Osteoblast (primary cell): ENCODE data around the gene CCNL2. TPM values are rescaled to one million over a fixed set of nuclear protein-coding genes. Genes with fewer than 3 reads are reported as not detected.
A peak's percentile ranks its signal among the peaks of the same experiment; 100 is the strongest.
"Not testable (repeated sequence)": the region's sequence is repeated elsewhere in the genome, so short reads cannot be mapped to it uniquely, and the experiment has no call there.

Experiments used
- DNase-seq: peaks from one replicate; pipeline ENCODE4 v3.0.0; 2011; ENCODE audit warnings: low spot score, mixed read lengths; ENCODE audit not compliant: insufficient read length; ENCODE audit errors: missing footprints
- H2AFZ ChIP-seq: 2 replicates; pipeline ENCODE4 v1.6.0; 2011; ENCODE audit warnings: mild to moderate bottlenecking, low read length
- H3K27ac ChIP-seq: 2 replicates; pipeline ENCODE4 v1.5.1; 2011; ENCODE audit warnings: mild to moderate bottlenecking, low read depth, low read length, moderate library complexity
- H3K27me3 ChIP-seq: 2 replicates; pipeline ENCODE4 v1.6.0; 2012; ENCODE audit warnings: mild to moderate bottlenecking, control low read depth, inconsistent platforms, low read length, moderate library complexity; ENCODE audit not compliant: insufficient read depth
- H3K36me3 ChIP-seq: 2 replicates; pipeline ENCODE4 v1.5.1; 2011; ENCODE audit warnings: mild to moderate bottlenecking, low read length, control low read depth, moderate library complexity; ENCODE audit not compliant: insufficient read depth
- H3K4me1 ChIP-seq: 2 replicates; pipeline ENCODE4 v1.5.1; 2011; ENCODE audit warnings: mild to moderate bottlenecking, low read length, control low read depth, moderate library complexity; ENCODE audit not compliant: insufficient read depth
- H3K4me2 ChIP-seq: 2 replicates; pipeline ENCODE4 v1.6.0; 2011; ENCODE audit warnings: mild to moderate bottlenecking, low read length; ENCODE audit not compliant: insufficient read depth
- H3K4me3 ChIP-seq: fragments of 200-600 bp; sonication (generic); 3 replicates; pipeline ENCODE4 v1.5.1; 2012; ENCODE audit warnings: mild to moderate bottlenecking, low read length, inconsistent platforms; ENCODE audit not compliant: insufficient read depth
- H3K79me2 ChIP-seq: 2 replicates; pipeline ENCODE4 v1.6.0; 2012; ENCODE audit warnings: mild to moderate bottlenecking, low read length, control low read depth, inconsistent platforms; ENCODE audit not compliant: insufficient read depth
- H3K9me3 ChIP-seq: 2 replicates; pipeline ENCODE4 v1.5.1; 2011; ENCODE audit warnings: low read depth, low read length, control low read depth
- H4K20me1 ChIP-seq: 2 replicates; pipeline ENCODE4 v1.6.0; 2012; ENCODE audit warnings: mild to moderate bottlenecking, low read length, control low read depth; ENCODE audit not compliant: insufficient read depth
- total RNA-seq: library from RNA; depleted of rRNA; stranded (reverse); fragments of >200 nt; gene quantifications from 2 replicates; pipeline ENCODE4 v1.2.3, GENCODE V29; 2012
- TF ChIP-seq, protein P1 (sequence below): IDR thresholded peaks from 2 replicates; pipeline ENCODE4 v1.5.1; 2011; ENCODE audit warnings: mild to moderate bottlenecking, low read depth, low read length, moderate library complexity; ENCODE audit errors: extremely low read depth

Gene CCNL2
- total RNA-seq, 1 donor, result 138 TPM

DNA sequence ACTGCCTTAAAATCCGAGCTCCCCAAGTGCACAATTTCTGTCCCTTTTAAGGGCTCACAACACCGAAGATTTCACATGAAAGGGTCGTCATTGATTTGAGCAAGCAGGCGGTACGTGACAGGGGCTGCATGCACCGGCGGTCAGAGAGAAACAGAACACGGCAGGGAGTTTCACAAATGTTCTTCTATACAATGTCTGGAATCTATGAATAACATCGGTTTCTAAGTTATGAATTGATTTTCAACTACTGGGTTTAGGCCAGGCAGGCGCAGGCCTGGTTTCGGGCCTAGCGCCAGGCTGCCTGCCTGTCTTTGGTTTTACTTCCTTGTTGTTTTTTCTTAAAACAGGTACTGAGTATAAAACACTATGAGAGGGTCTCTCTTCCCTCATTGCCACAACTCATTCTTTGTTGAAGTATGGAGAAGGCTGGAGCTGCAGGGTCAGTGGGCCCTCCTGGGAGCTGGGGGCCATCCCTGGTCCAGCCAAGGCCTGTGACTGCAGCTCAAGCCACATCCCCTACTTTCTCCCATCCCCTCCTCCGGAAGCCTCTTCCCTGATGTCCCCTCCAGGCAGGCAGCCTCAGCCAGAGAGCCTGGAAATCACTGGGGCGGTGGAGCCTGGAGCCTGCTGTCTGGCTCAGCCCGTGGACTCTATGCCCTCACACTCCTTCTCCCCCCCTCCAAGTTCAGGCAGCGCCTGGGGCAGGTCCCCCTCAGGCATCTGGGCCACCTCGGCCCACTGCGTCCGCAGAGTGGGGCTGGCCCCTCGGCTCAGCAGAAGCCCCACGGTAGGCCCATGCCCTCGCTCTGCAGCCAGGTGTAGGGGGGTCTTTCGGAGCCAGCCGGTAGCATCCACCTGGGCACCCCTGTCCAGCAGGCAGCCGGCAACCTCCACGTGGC lies 19.6 kb upstream of the CCNL2 start:
- no peak overlapping the region for H2AFZ ChIP-seq
- H4K20me1 ChIP-seq, result no peaks in the 10 kb centered on the region
- TF ChIP-seq, protein P1, sequence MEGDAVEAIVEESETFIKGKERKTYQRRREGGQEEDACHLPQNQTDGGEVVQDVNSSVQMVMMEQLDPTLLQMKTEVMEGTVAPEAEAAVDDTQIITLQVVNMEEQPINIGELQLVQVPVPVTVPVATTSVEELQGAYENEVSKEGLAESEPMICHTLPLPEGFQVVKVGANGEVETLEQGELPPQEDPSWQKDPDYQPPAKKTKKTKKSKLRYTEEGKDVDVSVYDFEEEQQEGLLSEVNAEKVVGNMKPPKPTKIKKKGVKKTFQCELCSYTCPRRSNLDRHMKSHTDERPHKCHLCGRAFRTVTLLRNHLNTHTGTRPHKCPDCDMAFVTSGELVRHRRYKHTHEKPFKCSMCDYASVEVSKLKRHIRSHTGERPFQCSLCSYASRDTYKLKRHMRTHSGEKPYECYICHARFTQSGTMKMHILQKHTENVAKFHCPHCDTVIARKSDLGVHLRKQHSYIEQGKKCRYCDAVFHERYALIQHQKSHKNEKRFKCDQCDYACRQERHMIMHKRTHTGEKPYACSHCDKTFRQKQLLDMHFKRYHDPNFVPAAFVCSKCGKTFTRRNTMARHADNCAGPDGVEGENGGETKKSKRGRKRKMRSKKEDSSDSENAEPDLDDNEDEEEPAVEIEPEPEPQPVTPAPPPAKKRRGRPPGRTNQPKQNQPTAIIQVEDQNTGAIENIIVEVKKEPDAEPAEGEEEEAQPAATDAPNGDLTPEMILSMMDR, result no peak
- H3K4me1 ChIP-seq, result peaks cover 7% of the 10 kb centered on the region
- H3K27me3 ChIP-seq, result no peaks in the 10 kb centered on the region
- DNase-seq, result peak; percentile 83
- H3K4me2 ChIP-seq, result no peak overlapping the region
- no peaks in the 10 kb centered on the region for H3K79me2 ChIP-seq
- H3K9me3 ChIP-seq, result no peaks in the 10 kb centered on the region
- no peaks in the 10 kb centered on the region for H3K36me3 ChIP-seq
- no peak overlapping the region for H3K4me3 ChIP-seq
- no peak overlapping the region for H3K27ac ChIP-seq

DNA sequence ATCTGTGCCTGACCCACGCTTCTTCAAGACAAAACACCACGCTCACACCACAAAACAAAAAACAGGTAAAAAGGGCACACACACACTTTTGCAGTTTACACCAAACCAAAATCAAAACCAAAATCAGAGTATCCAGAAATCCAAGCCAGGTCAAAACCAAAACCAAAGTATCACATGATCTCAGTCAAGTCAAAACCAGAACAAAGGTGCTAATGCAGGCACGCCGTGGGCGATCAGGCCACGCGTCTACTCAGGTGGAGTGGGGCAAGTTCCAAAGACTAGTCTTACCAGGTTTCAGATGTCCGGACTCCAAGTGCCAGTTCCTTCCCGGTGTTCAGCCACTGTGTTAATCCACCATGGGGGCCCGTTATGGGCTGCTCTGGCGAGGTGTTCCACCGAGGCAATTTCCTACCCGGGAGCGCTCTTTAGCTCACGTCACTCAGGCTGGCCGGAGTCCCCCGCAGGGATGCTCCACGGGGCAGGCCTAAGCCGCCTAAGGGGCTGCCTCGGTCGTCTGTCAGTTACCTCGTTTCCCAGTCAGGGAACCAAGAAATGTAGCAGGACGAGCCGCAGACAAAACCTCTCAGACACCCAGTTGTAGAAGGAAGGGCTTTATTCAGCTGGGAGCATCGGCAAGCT lies 18.8 kb upstream of the CCNL2 start:
- H3K79me2 ChIP-seq, H3K4me1 ChIP-seq, H2AFZ ChIP-seq, H3K4me2 ChIP-seq, H3K27ac ChIP-seq, H3K36me3 ChIP-seq, H3K4me3 ChIP-seq, H3K27me3 ChIP-seq, H4K20me1 ChIP-seq, DNase-seq, H3K9me3 ChIP-seq: not testable (repeated sequence)

DNA sequence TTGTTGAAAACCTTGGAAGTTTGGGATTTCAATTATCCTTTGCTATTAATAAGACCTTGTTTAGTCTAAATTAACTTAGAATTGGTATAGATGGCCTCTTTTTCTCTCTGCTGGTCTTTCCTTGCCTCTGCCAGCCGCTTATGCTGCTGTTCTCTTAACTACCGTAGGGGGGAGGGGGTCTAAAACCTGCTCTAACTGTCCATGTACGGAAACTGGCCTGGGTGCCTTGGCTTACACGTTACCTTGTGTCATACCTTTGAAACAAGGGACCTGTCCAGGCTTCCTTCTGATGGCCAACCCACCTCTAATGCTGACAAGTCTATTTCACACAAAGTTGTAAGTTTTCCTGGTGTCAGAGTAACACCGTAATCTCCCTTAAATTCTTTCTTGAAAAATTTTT lies 18.3 kb upstream of the CCNL2 start:
- DNase-seq, result peak; percentile 42
- not testable (repeated sequence) for H3K27me3 ChIP-seq, H3K4me3 ChIP-seq, H3K27ac ChIP-seq, H4K20me1 ChIP-seq, H3K79me2 ChIP-seq, H2AFZ ChIP-seq, H3K4me1 ChIP-seq, H3K4me2 ChIP-seq, H3K36me3 ChIP-seq, H3K9me3 ChIP-seq

DNA sequence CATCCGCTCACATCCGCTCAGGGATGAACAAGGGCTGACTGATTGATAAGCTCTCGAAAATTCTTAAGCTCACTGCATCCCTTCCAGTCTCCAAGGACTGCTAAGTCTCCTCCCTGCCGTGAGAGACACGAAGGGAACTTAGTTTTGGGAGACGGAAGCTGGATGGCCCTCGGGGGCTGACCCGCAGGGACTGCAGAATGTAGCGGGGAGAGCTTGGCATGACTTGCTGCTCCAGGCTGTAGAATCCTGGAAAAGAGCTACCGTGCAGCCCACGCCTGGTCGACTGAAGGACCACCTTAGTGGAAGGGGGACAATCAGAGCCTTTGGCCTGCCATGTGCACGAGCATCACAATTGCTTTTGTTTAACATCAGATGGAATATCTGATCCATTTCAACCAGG lies 16.6 kb upstream of the CCNL2 start:
- DNase-seq, result peak; percentile 25
- Histone ChIP-seq H3K9me3 (no peaks in the 10 kb centered on the region), H3K4me3 (no peak overlapping the region), H3K4me2 (no peak overlapping the region), H4K20me1 (no peaks in the 10 kb centered on the region), H3K79me2 (no peaks in the 10 kb centered on the region), H3K27ac (no peak overlapping the region), H3K4me1 (no peaks in the 10 kb centered on the region), H2AFZ (no peak overlapping the region), H3K36me3 (no peaks in the 10 kb centered on the region), H3K27me3 (no peaks in the 10 kb centered on the region)
- TF ChIP-seq, protein P1, result no peak

DNA sequence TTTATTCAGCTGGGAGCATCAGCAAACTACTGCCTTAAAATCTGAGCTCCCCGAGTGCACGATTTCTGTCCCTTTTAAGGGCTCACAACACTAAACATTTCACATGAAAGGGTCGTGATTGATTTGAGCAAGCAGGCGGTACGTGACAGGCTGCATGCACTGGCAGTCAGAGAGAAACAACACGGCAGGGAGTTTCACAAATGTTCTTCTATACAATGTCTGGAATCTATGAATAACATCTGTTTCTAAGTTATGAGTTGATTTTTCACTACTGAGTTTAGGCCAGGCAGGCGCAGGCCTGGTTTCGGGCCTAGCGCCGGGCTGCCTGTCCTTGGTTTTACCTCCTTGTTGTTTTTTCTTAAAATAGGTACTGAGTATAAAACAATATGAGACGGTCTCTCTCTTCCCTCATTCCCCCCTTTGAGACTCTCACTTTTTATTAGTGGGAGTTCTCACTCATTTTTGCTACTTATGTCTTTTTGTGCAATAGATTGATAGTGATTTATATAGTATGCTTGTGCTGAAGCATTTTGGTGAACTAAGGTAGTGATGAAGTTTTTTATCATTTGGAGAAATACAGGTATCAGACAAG lies 13.3 kb upstream of the CCNL2 start:
- Histone ChIP-seq H3K79me2 (peaks cover 22% of the 10 kb centered on the region), H4K20me1 (peaks cover 15% of the 10 kb centered on the region)
- H3K4me2 ChIP-seq, H3K9me3 ChIP-seq, H3K27me3 ChIP-seq, H3K27ac ChIP-seq, H3K4me1 ChIP-seq, H3K36me3 ChIP-seq, H2AFZ ChIP-seq, H3K4me3 ChIP-seq: not testable (repeated sequence)
- peak; percentile 76 for DNase-seq
